ENCODE data around the gene PIWIL1. TPM values are rescaled to one million over a fixed set of nuclear protein-coding genes. Genes with fewer than 3 reads are reported as not detected.

The PIWIL1 gene
- not detected in 3 replicates for total RNA-seq
- long read RNA-seq: 0 reads

DNA sequence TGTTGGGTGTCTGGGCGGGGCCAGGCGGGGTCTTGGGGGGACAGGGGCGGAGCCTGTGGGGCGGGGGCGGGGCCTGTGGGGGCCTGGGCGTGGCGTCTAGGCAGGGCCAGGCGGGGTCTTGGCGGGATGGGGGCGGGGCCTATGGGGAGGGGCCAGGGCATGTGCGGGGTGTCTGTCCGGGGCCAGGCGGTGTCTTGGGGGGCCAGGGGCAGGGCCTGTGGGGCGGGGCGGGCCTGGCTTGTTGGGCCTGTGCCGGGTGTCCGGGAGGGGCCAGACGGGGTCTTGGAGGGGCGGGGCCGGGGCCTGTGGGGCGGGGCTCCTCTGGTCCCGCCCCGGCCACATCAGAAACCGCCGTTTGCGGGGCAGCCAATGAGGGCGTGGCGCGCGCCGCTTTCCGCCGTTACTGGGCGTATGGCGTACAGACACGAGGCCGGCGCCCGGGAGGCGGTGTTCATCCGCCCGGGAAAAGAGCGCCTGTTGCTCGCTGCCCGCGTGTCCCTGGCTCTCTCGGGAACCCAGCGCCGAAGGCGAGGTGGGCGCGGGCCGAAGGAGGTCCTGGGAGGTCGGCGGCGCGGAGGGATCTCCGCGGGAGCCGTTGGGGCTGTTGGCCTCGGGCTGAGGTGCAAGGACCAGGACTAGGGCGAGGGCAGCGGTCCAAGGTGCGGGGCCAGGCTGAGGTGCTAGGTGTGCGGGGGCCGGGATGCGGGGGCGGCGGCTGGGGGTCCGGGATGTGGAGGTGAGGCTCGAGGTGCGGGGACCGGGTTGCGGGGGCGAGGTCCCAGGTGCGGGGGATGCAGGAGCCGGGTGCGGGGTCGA is at the start of gene PIWIL1:
Gene PIWIL1, plus strand, starts transcription at position 400 of the 816 bp plus-strand sequence. CDS start 4,705 bp downstream, outside the sequence.
- Mint-ChIP-seq H3K27me3 (ENCODE audit: low read depth) (peaks cover 23% of the 10 kb centered on the region), H3K4me3 (ENCODE audit: unreplicated experiment) (no peak within 1 kb of the TSS), H3K27ac (ENCODE audit: unreplicated experiment) (no peak within 1 kb of the TSS), H3K4me1 (ENCODE audit: low read depth) (no peaks in the 10 kb centered on the region), H3K36me3 (ENCODE audit: low read depth) (peaks cover 4% of the 10 kb centered on the region), H3K9me3 (ENCODE audit: low read depth) (peaks cover 3% of the 10 kb centered on the region)
- TF ChIP-seq, protein P1, sequence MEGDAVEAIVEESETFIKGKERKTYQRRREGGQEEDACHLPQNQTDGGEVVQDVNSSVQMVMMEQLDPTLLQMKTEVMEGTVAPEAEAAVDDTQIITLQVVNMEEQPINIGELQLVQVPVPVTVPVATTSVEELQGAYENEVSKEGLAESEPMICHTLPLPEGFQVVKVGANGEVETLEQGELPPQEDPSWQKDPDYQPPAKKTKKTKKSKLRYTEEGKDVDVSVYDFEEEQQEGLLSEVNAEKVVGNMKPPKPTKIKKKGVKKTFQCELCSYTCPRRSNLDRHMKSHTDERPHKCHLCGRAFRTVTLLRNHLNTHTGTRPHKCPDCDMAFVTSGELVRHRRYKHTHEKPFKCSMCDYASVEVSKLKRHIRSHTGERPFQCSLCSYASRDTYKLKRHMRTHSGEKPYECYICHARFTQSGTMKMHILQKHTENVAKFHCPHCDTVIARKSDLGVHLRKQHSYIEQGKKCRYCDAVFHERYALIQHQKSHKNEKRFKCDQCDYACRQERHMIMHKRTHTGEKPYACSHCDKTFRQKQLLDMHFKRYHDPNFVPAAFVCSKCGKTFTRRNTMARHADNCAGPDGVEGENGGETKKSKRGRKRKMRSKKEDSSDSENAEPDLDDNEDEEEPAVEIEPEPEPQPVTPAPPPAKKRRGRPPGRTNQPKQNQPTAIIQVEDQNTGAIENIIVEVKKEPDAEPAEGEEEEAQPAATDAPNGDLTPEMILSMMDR (IDR thresholded peaks at IDR 0.05): no peak
- DNase-seq (ENCODE audit: low spot score): no peak

DNA sequence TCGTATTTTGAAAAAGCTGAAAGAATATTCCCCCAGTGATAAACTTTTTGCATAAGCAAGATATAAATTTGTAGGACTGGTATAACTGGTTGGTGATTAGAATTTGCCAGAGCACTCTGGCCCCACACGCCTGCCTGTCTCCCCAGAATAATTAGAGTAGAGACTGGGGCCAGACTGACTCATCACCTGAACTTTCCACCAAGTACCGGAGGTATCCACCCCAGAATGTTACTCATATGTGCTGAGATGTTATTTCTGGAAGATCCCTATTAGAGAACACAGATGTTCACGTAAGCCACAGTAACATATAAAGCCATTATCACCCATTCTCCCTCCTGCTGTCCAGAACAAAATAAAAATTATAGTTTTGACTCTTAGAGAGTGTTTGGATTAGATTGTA is 49.5 kb upstream of the PIWIL1 start:
- DNase-seq (ENCODE audit: low spot score): no peak
- Mint-ChIP-seq H3K4me1 (ENCODE audit: low read depth) (peaks cover 17% of the 10 kb centered on the region), H3K9me3 (ENCODE audit: low read depth) (peaks cover 28% of the 10 kb centered on the region), H3K27ac (ENCODE audit: unreplicated experiment) (peak overlapping the region; percentile 68), H3K27me3 (ENCODE audit: low read depth) (no peaks in the 10 kb centered on the region), H3K36me3 (ENCODE audit: low read depth) (peaks cover 2% of the 10 kb centered on the region), H3K4me3 (ENCODE audit: unreplicated experiment) (no peak overlapping the region)
- TF ChIP-seq, protein P1 (IDR thresholded peaks at IDR 0.05): no peak

DNA sequence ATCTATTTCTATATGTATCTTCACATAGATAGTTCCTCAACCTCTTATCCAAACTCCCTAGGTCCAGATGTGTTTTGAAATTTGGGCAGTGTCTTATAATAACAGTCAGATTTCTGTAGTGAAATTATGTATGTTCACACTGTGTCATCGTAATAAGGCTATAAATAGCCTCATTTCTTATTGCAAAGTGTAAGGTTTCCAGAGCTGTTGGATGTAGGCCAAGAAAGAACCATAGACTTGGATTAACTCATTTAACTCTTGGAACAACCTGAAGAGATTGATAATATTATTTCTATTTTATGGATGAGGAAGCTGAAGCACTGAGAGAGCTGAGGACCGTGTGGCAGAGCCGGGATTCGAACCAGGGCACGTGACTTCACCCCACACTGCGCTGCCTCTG is 49.0 kb upstream of the PIWIL1 start:
- no peaks in the 10 kb centered on the region for H3K27me3 Mint-ChIP-seq (ENCODE audit: low read depth)
- H3K36me3 Mint-ChIP-seq (ENCODE audit: low read depth): peaks cover 2% of the 10 kb centered on the region
- H3K9me3 Mint-ChIP-seq (ENCODE audit: low read depth): peaks cover 28% of the 10 kb centered on the region
- no peak for DNase-seq (ENCODE audit: low spot score)
- peak overlapping the region; percentile 68 for H3K27ac Mint-ChIP-seq (ENCODE audit: unreplicated experiment)
- no peak overlapping the region for H3K4me3 Mint-ChIP-seq (ENCODE audit: unreplicated experiment)
- H3K4me1 Mint-ChIP-seq (ENCODE audit: low read depth): peaks cover 17% of the 10 kb centered on the region
- TF ChIP-seq, protein P1 (IDR thresholded peaks at IDR 0.05): no peak

DNA sequence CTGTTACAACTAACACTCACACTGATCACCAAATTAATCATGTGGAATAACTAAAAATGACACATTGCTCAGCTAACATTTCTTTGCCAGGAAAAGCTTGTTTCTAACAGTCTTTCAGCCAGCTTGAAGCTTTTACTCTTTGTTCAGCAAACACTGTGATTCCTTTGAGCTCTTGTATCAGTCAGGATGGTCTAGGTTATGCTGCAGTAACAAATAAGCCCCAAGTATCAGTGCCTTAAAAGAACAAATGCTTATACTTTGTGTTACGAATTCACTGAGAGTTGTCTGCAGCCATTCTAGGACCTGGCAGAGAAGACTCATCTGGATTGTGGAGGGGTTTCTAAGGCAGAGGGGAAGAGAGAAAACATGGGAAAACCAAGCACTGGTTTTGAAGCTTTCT is 47.6 kb upstream of the PIWIL1 start:
- peaks cover 17% of the 10 kb centered on the region for H3K4me1 Mint-ChIP-seq (ENCODE audit: low read depth)
- no peak for DNase-seq (ENCODE audit: low spot score)
- TF ChIP-seq, protein P1 (IDR thresholded peaks at IDR 0.05): no peak
- H3K4me3 Mint-ChIP-seq (ENCODE audit: unreplicated experiment): no peak overlapping the region
- peaks cover 14% of the 10 kb centered on the region for H3K9me3 Mint-ChIP-seq (ENCODE audit: low read depth)
- no peaks in the 10 kb centered on the region for H3K27me3 Mint-ChIP-seq (ENCODE audit: low read depth)
- no peak overlapping the region for H3K27ac Mint-ChIP-seq (ENCODE audit: unreplicated experiment)
- H3K36me3 Mint-ChIP-seq (ENCODE audit: low read depth): no peaks in the 10 kb centered on the region

DNA sequence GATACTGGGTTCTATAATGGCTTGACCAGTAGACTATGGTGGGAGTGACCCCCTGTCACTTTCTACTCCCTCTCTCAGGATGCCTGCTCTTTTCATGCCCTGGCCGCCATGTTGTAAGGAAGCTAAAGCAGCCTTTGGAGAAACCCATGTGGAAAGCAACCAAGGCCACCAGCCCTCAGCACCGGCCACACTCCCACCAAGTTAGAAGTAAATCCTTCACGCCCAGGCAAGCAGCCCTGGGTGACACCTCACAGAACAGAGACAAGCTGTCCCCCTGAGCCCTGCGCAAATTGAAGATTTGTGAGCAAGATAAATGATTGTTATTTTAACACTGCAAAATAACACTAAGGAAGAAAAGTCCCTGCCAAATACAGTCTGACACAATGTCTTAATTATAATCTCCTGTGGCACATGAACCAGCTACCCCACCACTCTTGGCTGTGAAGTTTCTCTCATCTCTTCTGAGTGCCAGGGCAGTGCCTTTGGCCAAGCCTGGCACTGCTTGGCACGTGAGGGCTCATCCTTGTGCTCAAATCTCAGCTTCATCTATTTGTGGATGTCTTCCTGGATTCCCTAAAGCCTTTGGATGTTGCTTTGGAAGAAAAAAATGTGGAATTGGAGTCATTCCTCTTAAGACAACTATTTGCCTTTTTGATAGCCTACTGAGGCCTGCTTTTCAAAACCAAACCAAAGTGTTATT is 39.2 kb upstream of the PIWIL1 start:
- DNase-seq (ENCODE audit: low spot score): no peak
- peaks cover 8% of the 10 kb centered on the region for H3K9me3 Mint-ChIP-seq (ENCODE audit: low read depth)
- peaks cover 1% of the 10 kb centered on the region for H3K36me3 Mint-ChIP-seq (ENCODE audit: low read depth)
- no peak overlapping the region for H3K27ac Mint-ChIP-seq (ENCODE audit: unreplicated experiment)
- H3K4me3 Mint-ChIP-seq (ENCODE audit: unreplicated experiment): no peak overlapping the region
- no peaks in the 10 kb centered on the region for H3K4me1 Mint-ChIP-seq (ENCODE audit: low read depth)
- TF ChIP-seq, protein P1 (IDR thresholded peaks at IDR 0.05): no peak
- peaks cover 6% of the 10 kb centered on the region for H3K27me3 Mint-ChIP-seq (ENCODE audit: low read depth)

Data from chondrocyte (in vitro differentiated cells).